ENCODE measurements around the gene CD247.

Gene CD247

DNA sequence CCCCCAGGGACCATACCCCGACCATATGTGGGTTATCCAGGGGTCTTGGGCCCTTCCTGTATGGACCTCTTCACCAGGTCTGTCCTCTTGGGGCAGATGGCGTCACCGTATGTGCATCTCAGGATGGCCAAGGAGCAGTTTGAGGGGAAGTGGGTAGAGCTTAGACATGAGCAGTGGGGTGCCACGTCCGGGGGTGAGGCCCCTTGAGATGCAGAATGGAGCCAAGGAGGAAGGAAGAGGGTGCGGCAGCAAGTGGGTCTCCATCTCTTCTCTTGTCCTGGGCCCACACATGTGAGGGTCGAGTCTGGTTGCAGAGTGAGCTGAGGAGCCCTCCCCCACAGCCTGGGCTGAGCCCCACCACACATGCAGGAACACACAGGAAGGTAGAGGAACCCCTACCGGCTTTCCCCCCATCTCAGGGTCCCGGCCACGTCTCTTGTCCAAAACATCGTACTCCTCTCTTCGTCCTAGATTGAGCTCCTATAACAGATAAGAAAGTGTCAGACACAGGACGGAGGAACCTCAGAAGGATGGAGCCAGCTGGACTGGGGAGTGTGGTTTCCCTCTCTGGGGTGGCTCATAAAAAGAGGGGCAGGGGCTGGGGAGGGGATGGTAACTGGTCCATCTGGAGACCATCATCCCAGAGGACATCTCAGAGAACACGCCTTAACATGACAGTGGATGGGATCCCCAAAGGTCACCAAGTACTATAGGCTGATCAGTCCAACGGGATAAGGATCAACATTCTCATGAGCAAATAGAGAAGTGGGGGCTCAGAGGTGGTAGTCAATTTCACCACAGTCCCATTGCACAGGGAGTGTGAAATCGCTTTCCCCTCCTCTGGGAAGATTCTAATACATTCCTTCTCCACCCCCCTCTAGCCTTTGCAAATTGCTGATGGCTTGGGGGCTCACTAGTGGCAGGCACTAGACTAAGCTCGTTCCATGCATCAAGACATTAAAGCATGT lies 79.9 kb downstream of the CD247 start:
- DNase-seq (ENCODE audit: low spot score) = no peak

DNA sequence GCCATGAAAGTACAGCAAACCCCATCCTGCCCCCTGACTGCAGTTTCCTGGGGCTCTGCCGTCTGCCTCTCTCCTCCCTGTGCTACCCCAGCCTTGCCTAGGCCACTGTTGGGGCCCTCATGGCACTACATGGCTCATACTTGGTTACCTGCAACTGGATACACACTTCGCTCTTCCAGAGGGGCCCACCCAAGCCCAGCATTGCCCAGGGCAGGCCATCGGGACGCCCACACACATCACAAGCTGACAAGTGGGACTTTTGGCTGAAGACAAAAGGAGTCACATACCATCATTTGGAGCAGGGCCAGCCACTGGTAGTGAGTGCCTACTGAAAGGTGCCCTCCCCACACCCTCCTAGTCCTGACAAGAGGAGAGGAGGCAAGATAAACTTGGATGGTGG lies 82.8 kb downstream of the CD247 start:
- no peak for DNase-seq (ENCODE audit: low spot score)

- no peak for DNase-seq (ENCODE audit: low spot score)
Observed at GRCh38 chr1:167434306-167434705, 84.0 kb downstream of the CD247 start.

DNA sequence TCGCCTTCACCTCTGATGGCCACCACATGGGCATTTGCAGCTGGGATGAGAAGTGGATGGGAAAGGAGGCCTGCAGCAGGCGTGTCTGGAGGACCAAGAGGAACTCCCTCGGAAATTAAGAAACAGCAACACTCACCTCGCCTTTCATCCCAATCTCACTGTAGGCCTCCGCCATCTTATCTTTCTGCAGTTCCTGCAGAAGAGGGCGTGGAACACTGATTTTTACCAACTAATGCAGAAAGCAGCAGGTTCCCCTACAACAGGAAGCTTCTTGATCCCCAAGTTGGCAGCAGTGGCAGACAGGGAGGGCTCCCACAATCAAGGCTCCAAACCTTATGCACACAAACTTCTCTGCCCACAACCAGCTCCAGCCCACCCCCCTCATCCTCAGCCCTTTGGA lies 84.4 kb downstream of the CD247 start:
- DNase-seq (ENCODE audit: low spot score) = no peak

DNA sequence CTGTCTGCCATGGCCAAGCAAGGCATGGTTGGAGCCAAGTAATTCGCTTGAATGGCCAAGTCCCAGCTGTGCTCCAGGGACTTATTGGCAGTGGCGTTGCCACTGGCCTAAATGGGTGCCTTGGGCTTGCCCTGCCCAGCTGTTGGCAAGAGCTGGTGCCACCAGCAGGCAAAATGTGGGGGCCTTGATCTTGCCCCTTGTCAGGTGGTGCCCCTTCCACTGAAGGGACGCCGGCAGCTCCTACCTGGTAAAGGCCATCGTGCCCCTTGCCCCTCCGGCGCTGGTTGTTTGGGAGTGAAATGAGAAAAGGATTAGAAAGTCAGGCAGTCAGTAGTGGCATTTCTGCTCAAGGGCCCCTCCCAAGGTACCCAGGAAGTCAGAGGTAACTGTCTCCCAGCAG lies 85.5 kb downstream of the CD247 start:
- DNase-seq (ENCODE audit: low spot score) = no peak

DNA sequence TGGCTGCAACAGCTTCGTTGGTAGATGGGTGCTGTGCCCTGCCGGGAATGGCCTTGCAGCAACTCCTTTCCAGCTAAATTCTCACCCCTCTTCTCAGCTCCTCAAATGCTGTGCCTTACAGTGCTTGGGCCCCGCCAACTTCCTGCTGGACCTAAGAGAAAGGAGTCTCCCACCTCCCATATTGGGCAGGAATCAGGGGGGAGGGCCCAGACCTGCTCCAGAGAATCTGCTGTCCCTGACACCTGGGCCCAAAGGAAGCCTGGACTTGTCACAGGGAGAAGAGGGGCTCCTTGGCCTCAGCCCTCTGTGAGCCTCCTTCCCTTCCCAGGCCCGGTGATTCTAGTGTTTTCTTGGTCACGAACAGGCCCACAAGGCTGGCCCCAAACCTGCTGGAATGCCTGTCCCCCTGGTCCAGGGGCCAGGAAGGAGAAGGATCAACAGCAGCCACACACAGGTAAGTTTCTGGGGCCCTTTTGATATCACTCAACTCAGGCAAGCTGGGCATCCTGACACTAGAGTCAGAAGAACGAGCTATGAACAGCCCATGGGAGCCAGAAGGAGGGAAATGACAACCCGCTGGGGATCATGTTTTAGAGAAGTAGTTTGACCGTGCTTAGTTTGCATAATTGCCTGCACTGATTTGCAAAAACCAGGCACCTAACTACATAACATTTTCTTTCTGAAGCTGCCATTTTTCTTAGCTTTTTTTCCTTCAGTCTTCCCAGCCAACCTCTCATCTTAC lies 86.2 kb downstream of the CD247 start:
- DNase-seq (ENCODE audit: low spot score) = no peak

DNA sequence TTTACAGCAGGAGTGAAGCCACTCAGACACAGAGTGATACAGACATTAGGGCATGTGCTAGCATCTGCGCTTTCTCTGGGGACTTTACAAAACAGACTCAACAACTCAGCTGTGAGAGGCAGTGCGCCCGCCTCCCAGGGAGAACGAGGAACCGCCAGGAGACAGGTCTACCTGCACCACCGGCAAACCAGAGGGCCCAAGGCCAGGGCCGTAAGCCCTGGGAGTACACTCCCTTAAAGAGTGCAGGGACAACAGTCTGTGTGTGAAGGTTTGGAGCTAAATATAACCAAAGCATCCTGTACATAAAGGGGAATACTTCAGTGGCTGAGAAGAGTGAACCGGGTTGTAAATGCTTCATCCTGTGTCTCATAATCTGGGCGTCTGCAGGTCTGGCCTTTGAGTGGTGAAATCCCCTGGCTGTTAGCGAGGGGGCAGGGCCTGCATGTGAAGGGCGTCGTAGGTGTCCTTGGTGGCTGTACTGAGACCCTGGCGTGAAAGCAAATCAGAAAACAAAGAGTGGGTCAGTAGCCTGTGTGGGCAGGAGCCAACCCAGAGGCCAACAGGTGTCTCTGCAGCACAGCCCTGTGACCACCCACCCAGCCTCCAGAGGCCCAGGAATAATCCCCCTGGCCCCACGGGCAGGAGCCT lies 86.9 kb downstream of the CD247 start:
- no peak for DNase-seq (ENCODE audit: low spot score)

GRCh38 chr1:167430849-167431242 lies 87.5 kb downstream of the CD247 start:
- no peak for DNase-seq (ENCODE audit: low spot score)

DNA sequence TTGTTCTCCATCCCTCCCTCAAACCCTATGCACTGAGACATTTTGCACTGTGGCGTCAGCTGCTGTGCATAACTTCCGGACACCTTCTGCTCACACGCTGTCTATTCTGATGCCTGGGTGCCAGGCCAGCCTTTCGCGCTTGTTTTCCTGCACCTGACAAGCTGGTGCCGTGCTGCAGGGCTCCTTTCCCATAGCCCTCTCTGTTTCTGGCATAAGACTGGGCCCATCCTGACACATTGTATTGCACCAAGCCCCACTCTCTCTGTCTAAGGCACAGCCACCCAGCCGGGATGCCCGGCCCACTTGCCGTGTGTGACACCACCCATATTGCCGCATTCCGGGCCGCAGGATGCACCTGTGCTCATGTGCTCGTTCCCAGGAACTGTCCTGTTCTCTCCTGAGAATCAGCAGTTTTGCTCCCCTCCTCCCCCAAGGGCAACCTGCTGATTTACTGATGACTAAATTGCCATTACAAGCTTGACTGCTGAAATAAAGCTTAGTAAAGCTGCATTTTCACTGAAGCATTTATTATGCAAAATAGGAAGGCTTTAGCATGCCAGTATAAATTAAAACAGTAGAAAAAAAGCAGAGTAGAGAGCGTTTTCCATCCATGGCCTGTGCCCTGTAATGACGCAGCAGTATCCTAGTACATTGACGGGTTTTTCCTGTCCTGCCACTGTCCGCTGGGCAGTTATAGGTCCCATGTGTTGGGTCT lies 88.0 kb downstream of the CD247 start:
- no peak for DNase-seq (ENCODE audit: low spot score)

- DNase-seq (ENCODE audit: low spot score) = no peak
Observed at GRCh38 chr1:167429612-167430011, 88.7 kb downstream of the CD247 start.

DNA sequence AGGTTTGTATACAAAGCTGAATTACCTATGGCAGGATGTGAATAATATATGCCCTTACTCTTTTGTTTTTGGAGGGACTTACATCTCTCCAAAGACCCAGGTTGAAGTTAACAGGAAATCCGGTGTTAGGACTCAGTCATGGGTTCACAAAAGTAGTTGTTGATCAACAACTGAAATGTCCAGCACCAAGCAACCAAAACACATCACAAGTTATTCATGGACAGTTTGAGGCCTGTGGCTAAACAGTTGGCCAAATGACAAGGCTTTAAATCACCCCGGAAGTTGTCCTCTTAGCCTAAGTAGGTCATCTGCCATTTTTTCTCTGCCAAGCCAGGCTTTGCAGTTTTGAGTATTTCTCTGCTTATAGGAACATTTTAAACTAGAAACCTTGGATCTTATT lies 89.9 kb downstream of the CD247 start:
- no peak for DNase-seq (ENCODE audit: low spot score)

DNA sequence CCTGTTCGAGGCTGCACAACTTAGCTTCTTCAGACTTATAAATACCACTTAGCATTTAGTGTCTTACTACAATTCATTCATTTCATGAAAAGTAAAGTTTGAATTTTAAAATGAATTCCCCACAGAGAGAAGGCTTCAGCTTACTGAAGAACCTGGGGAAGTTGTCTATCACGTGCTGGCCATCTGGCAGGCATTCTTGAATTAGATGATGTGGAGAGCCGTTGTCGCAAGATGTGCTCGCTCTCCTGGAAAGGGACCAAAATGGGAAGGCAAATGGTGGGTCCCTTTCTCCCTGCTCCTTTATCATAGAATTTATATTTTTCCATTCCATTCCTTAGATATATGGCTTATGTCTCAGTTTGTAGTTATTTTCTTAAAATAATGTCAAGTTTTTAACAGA lies 90.5 kb downstream of the CD247 start:
- no peak for DNase-seq (ENCODE audit: low spot score)

- no peak for DNase-seq (ENCODE audit: low spot score)
Observed at GRCh38 chr1:167426716-167427115, 91.6 kb downstream of the CD247 start.

GRCh38 chr1:167425482-167425881 lies 92.8 kb downstream of the CD247 start:
- no peak for DNase-seq (ENCODE audit: low spot score)

GRCh38 chr1:167423684-167424619 lies 94.4 kb downstream of the CD247 start:
- DNase-seq (ENCODE audit: low spot score) = no peak

- no peak for DNase-seq (ENCODE audit: low spot score)
Observed at GRCh38 chr1:167420510-167420909, 97.8 kb downstream of the CD247 start.

GRCh38 chr1:167419245-167419644 lies 99.1 kb downstream of the CD247 start:
- no peak for DNase-seq (ENCODE audit: low spot score)

DNA sequence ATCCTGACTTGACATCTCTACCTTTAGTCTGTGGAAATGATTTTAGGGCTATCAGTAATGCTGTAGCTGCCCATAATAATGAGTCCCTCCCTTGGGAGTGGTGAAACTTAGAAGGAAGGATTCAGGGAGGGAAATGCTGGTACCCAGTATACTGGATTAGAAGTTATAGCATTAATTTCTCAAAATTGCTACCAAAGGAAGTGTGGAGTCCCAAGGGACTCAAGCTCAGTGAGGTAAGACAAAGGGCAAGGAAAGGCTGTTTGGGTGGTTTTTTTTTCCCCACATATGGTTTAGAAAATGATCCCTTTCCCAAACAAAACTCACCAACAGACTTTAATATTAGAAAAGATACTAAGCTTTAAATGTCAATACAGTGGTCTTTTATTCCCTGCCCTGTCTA lies 99.9 kb downstream of the CD247 start:
- DNase-seq (ENCODE audit: low spot score) = no peak

GRCh38 chr1:167416506-167416905 lies 101.8 kb downstream of the CD247 start:
- DNase-seq (ENCODE audit: low spot score) = no peak

DNA sequence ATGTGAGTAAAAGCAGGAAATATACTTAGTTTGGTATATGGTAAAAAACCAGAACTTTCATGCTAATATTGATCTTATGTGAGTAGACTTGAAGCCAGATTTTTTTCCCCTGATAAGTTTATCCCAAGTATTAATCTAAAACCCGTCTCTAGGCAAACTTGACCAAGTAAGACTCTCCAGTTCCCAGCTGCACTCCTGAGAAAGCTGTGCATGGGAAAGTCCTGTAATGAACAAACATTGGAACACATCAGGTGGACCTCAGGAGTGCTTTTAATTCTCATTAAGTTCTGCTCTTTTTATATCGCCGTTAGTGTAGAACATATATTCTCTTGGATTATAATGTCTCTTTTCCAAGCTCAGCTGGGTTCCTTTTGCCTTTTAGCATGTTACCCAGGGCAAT lies 105.0 kb downstream of the CD247 start:
- DNase-seq (ENCODE audit: low spot score) = no peak

DNA sequence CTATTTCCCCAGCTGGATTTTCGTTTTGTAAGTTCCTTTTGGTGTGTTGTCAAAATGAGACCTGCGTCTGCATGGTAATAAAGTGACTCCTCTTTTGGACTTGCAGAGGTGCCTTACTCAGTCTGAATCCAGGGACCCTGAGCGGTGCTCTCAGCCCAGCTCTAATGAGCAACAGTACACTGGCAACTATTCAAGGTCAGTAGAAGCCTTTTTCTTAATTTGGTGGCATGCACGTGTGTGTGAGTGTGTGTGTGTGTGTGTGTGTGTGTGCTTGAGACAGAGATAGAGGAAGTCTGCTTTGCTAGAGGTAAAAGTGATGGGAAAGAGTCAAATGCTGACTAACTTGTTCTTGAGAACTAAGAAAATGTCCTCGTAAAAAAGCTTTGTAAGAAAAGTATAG lies 105.4 kb downstream of the CD247 start:
- no peak for DNase-seq (ENCODE audit: low spot score)

Data from putamen (tissue), 1 donor.